Stimulated activated CD4-positive, alpha-beta T cell treated with anti-CD3 and anti-CD28 coated beads, Interleukin-4, amount 100 ng/mL, for 4 hours (primary cell): ENCODE measurements around the gene RNF19B.
A peak's percentile ranks its signal among the peaks of the same experiment; 100 is the strongest.
"Not testable (repeated sequence)": the region's sequence is repeated elsewhere in the genome, so short reads cannot be mapped to it uniquely, and the experiment has no call there.

ENCODE experiments used
- DNase-seq, 2 experiments: peaks; one replicate each; pipeline ENCODE4 v3.0.0-alpha.2; 2020

RNF19B gene

GRCh38 chr1:32991819-32992488 is 27.3 kb upstream of the RNF19B start:
- DNase-seq, result no peak

GRCh38 chr1:32991386-32991785 is 26.8 kb upstream of the RNF19B start:
- DNase-seq, result no peak

- no peak for DNase-seq
Observed at GRCh38 chr1:32990887-32991286, 26.3 kb upstream of the RNF19B start.

GRCh38 chr1:32989160-32990050 is 24.8 kb upstream of the RNF19B start:
- no peak for DNase-seq

GRCh38 chr1:32988665-32989064 is 24.1 kb upstream of the RNF19B start:
- DNase-seq, result no peak

- DNase-seq, result no peak
Observed at GRCh38 chr1:32985226-32985625, 20.6 kb upstream of the RNF19B start.

- no peak for DNase-seq
Observed at GRCh38 chr1:32984455-32985171, 20.0 kb upstream of the RNF19B start.

- DNase-seq, result no peak
Observed at GRCh38 chr1:32984090-32984454, 19.5 kb upstream of the RNF19B start.

GRCh38 chr1:32983020-32983419 is 18.4 kb upstream of the RNF19B start:
- no peak for DNase-seq

- peak; percentile 42 to 70 for DNase-seq
Observed at GRCh38 chr1:32981003-32981901, 16.6 kb upstream of the RNF19B start.

GRCh38 chr1:32980080-32980479 is 15.5 kb upstream of the RNF19B start:
- no peak for DNase-seq

GRCh38 chr1:32978854-32979253 is 14.2 kb upstream of the RNF19B start:
- no peak for DNase-seq

GRCh38 chr1:32977546-32978087 is 13.0 kb upstream of the RNF19B start:
- DNase-seq, result no peak

- DNase-seq, result not testable (repeated sequence)
Observed at GRCh38 chr1:32975055-32975454, 10.4 kb upstream of the RNF19B start.

- not testable (repeated sequence) for DNase-seq
Observed at GRCh38 chr1:32973458-32973857, 8.8 kb upstream of the RNF19B start.

- no peak for DNase-seq
Observed at GRCh38 chr1:32972814-32973428, 8.3 kb upstream of the RNF19B start.

GRCh38 chr1:32971576-32971975 is 7.0 kb upstream of the RNF19B start:
- DNase-seq, result no peak

- no peak for DNase-seq
Observed at GRCh38 chr1:32971156-32971555, 6.5 kb upstream of the RNF19B start.

GRCh38 chr1:32969566-32969965 is 5.0 kb upstream of the RNF19B start:
- DNase-seq, result no peak

GRCh38 chr1:32967888-32968568 is 3.4 kb upstream of the RNF19B start:
- no peak for DNase-seq

GRCh38 chr1:32966900-32967299 is 2.3 kb upstream of the RNF19B start:
- no peak for DNase-seq
